Stimulated activated CD4-positive, alpha-beta T cell treated with anti-CD3 and anti-CD28 coated beads, Interleukin-2, amount 100 ng/mL, for 4 hours (primary cell): ENCODE results near the gene SNX33.
"Not testable (repeated sequence)": the region's sequence is repeated elsewhere in the genome, so short reads cannot be mapped to it uniquely, and the experiment has no call there.

Experiments used
- DNase-seq: peaks from one replicate; pipeline ENCODE4 v3.0.0-alpha.2; 2020; ENCODE audit warnings: low read depth

The SNX33 gene

GRCh38 chr15:75683646-75684312, 36.1 kb downstream of the SNX33 start:
- peak; percentile 35 for DNase-seq

- DNase-seq, result no peak
Measured at GRCh38 chr15:75684648-75685047, 36.9 kb downstream of the SNX33 start.

- DNase-seq, result no peak
Measured at GRCh38 chr15:75685195-75685594, 37.5 kb downstream of the SNX33 start.

- peak; percentile 59 for DNase-seq
Measured at GRCh38 chr15:75686212-75686642, 38.5 kb downstream of the SNX33 start.

- DNase-seq, result no peak
Measured at GRCh38 chr15:75687486-75688277, 40.0 kb downstream of the SNX33 start.

- no peak for DNase-seq
Measured at GRCh38 chr15:75688278-75688557, 40.5 kb downstream of the SNX33 start.

- no peak for DNase-seq
Measured at GRCh38 chr15:75688831-75689230, 41.1 kb downstream of the SNX33 start.

GRCh38 chr15:75689429-75689828, 41.7 kb downstream of the SNX33 start:
- not testable (repeated sequence) for DNase-seq

GRCh38 chr15:75692311-75692710, 44.6 kb downstream of the SNX33 start:
- DNase-seq, result not testable (repeated sequence)

- not testable (repeated sequence) for DNase-seq
Measured at GRCh38 chr15:75693028-75693427, 45.3 kb downstream of the SNX33 start.

GRCh38 chr15:75693501-75694240, 46.0 kb downstream of the SNX33 start:
- DNase-seq, result no peak

- no peak for DNase-seq
Measured at GRCh38 chr15:75694241-75695182, 46.8 kb downstream of the SNX33 start.

GRCh38 chr15:75695220-75695619, 47.5 kb downstream of the SNX33 start:
- no peak for DNase-seq

GRCh38 chr15:75695634-75696310, 48.1 kb downstream of the SNX33 start:
- no peak for DNase-seq

- DNase-seq, result no peak
Measured at GRCh38 chr15:75696311-75696720, 48.6 kb downstream of the SNX33 start.

GRCh38 chr15:75696854-75697259, 49.1 kb downstream of the SNX33 start:
- DNase-seq, result no peak

GRCh38 chr15:75697523-75697922, 49.8 kb downstream of the SNX33 start:
- DNase-seq, result no peak

- not testable (repeated sequence) for DNase-seq
Measured at GRCh38 chr15:75697974-75698747, 50.4 kb downstream of the SNX33 start.

- DNase-seq, result not testable (repeated sequence)
Measured at GRCh38 chr15:75699517-75699916, 51.8 kb downstream of the SNX33 start.
